GM18907 (cell line): ENCODE measurements around the gene IRF6.

ENCODE experiments used
- ATAC-seq: cut with Tn5 transposase; IDR thresholded peaks from one replicate; pipeline ENCODE4 v1.9.1; 2021; ENCODE audit warnings: mild to moderate bottlenecking, moderate library complexity; ENCODE audit not compliant: unreplicated experiment

Gene IRF6

DNA sequence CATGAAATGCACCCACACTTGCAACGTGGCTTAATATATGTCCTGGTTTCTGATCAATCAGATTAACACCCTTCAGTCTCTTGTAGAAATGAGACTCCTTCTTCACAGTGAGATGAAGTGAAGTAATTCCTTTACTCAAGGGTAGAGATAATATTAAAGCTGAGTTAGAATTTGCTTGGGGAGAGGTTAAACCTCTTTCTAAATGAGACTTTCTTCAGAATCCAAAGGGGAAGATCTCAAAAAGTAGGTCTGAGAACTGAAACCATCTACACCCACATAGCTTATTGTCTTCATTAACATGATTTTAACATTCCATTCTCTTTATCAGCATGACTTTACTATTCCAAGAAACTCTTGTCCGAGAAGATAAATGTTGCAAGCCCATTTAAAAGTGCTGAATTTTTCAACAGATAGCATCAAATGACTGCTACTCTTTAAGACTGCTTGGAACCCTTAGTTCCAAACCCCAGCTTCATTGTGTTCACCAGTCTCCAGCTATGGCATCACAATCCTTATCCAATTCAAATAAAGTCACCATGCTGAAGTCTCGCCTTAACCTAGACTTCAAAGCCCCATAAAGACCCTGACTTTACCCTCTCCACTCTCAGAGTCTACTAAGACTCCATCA lies 69.3 kb downstream of the IRF6 start:
- no peak for ATAC-seq
